ENCODE measurements around the gene A3GALT2. TPM values are rescaled to one million over a fixed set of nuclear protein-coding genes. Genes with fewer than 3 reads are reported as not detected.

The A3GALT2 gene
- total RNA-seq = under 1 TPM in 1 of 2 donors, not detected in 1; 0.37 TPM
- 0.08 to 0.12 reads per million in 2 donors for total RNA-seq

GRCh38 chr1:33320619-33321165 lies at the start of gene A3GALT2:
Gene A3GALT2, minus strand, starts transcription at chr1:33321098. Its CDS starts 0 bp downstream, at chr1:33321098.
- DNase-seq (no peak), ATAC-seq (no peak)
- Mint-ChIP-seq H3K36me3 (ENCODE audit: low read depth) (peaks cover 3% of the 10 kb centered on the region), H3K4me3 (peak within 1 kb of the TSS; percentile 15), H3K27ac (peak within 1 kb of the TSS; percentile 24), H3K4me1 (peaks cover 12% of the 10 kb centered on the region), H3K27me3 (peaks cover 15% of the 10 kb centered on the region)
- no peaks in the 10 kb centered on the region for H3K9me3 ChIP-seq (ENCODE audit: control insufficient read depth, low read length, poor library complexity, severe bottlenecking)

- peaks cover 5% of the 10 kb centered on the region for H3K27me3 Mint-ChIP-seq
- ATAC-seq (no peak), DNase-seq (no peak)
- H3K4me3 Mint-ChIP-seq = no peak overlapping the region
- H3K9me3 ChIP-seq (ENCODE audit: control insufficient read depth, low read length, poor library complexity, severe bottlenecking) = no peaks in the 10 kb centered on the region
- H3K36me3 Mint-ChIP-seq (ENCODE audit: low read depth) = no peaks in the 10 kb centered on the region
- peaks cover 5% of the 10 kb centered on the region for H3K4me1 Mint-ChIP-seq
- H3K27ac Mint-ChIP-seq = no peak overlapping the region
Observed at GRCh38 chr1:33370301-33370700, 49.4 kb upstream of the A3GALT2 start.

- DNase-seq (no peak), ATAC-seq (no peak)
- H3K36me3 Mint-ChIP-seq (ENCODE audit: low read depth) = no peaks in the 10 kb centered on the region
- peaks cover 5% of the 10 kb centered on the region for H3K27me3 Mint-ChIP-seq
- peaks cover 5% of the 10 kb centered on the region for H3K4me1 Mint-ChIP-seq
- H3K27ac Mint-ChIP-seq = no peak overlapping the region
- no peak overlapping the region for H3K4me3 Mint-ChIP-seq
- no peaks in the 10 kb centered on the region for H3K9me3 ChIP-seq (ENCODE audit: control insufficient read depth, low read length, poor library complexity, severe bottlenecking)
Observed at GRCh38 chr1:33369764-33370163, 48.9 kb upstream of the A3GALT2 start.

- no peak for ATAC-seq
- Mint-ChIP-seq H3K27me3 (peaks cover 9% of the 10 kb centered on the region), H3K4me1 (peaks cover 5% of the 10 kb centered on the region), H3K4me3 (no peak overlapping the region), H3K36me3 (ENCODE audit: low read depth) (no peaks in the 10 kb centered on the region), H3K27ac (no peak overlapping the region)
- H3K9me3 ChIP-seq (ENCODE audit: control insufficient read depth, low read length, poor library complexity, severe bottlenecking) = no peaks in the 10 kb centered on the region
- no peak for DNase-seq
Observed at GRCh38 chr1:33369081-33369480, 48.2 kb upstream of the A3GALT2 start.

- Mint-ChIP-seq H3K4me3 (no peak overlapping the region), H3K27me3 (peaks cover 9% of the 10 kb centered on the region), H3K27ac (no peak overlapping the region), H3K4me1 (peaks cover 4% of the 10 kb centered on the region), H3K36me3 (ENCODE audit: low read depth) (no peaks in the 10 kb centered on the region)
- DNase-seq (no peak), ATAC-seq (no peak)
- H3K9me3 ChIP-seq (ENCODE audit: control insufficient read depth, low read length, poor library complexity, severe bottlenecking) = no peaks in the 10 kb centered on the region
Observed at GRCh38 chr1:33368431-33368830, 47.5 kb upstream of the A3GALT2 start.

GRCh38 chr1:33367485-33368405 lies 46.8 kb upstream of the A3GALT2 start:
- ATAC-seq (peak; percentile 97), DNase-seq (peak; percentile 69 to 90 (median 77))
- H3K36me3 Mint-ChIP-seq (ENCODE audit: low read depth) = no peaks in the 10 kb centered on the region
- peaks cover 9% of the 10 kb centered on the region for H3K27me3 Mint-ChIP-seq
- H3K4me1 Mint-ChIP-seq = peaks cover 2% of the 10 kb centered on the region
- no peak overlapping the region for H3K27ac Mint-ChIP-seq
- H3K4me3 Mint-ChIP-seq = no peak overlapping the region
- H3K9me3 ChIP-seq (ENCODE audit: control insufficient read depth, low read length, poor library complexity, severe bottlenecking) = no peaks in the 10 kb centered on the region

GRCh38 chr1:33366762-33367484 lies 46.0 kb upstream of the A3GALT2 start:
- ATAC-seq (no peak), DNase-seq (no peak)
- H3K9me3 ChIP-seq (ENCODE audit: control insufficient read depth, low read length, poor library complexity, severe bottlenecking) = no peaks in the 10 kb centered on the region
- Mint-ChIP-seq H3K4me1 (peaks cover 5% of the 10 kb centered on the region), H3K27me3 (peaks cover 4% of the 10 kb centered on the region), H3K4me3 (no peak overlapping the region), H3K36me3 (ENCODE audit: low read depth) (no peaks in the 10 kb centered on the region), H3K27ac (no peak overlapping the region)

- Mint-ChIP-seq H3K36me3 (ENCODE audit: low read depth) (no peaks in the 10 kb centered on the region), H3K4me1 (peaks cover 8% of the 10 kb centered on the region), H3K4me3 (no peak overlapping the region), H3K27ac (no peak overlapping the region), H3K27me3 (peaks cover 4% of the 10 kb centered on the region)
- ATAC-seq (no peak), DNase-seq (no peak)
- H3K9me3 ChIP-seq (ENCODE audit: control insufficient read depth, low read length, poor library complexity, severe bottlenecking) = no peaks in the 10 kb centered on the region
Observed at GRCh38 chr1:33365560-33365997, 44.7 kb upstream of the A3GALT2 start.

GRCh38 chr1:33364565-33364918 lies 43.6 kb upstream of the A3GALT2 start:
- peaks cover 8% of the 10 kb centered on the region for H3K4me1 Mint-ChIP-seq
- no peaks in the 10 kb centered on the region for H3K9me3 ChIP-seq (ENCODE audit: control insufficient read depth, low read length, poor library complexity, severe bottlenecking)
- peaks cover 4% of the 10 kb centered on the region for H3K27me3 Mint-ChIP-seq
- peak overlapping the region; percentile 65 for H3K27ac Mint-ChIP-seq
- H3K4me3 Mint-ChIP-seq = no peak overlapping the region
- no peak for ATAC-seq
- DNase-seq = no peak
- H3K36me3 Mint-ChIP-seq (ENCODE audit: low read depth) = no peaks in the 10 kb centered on the region

GRCh38 chr1:33363470-33363861 lies 42.6 kb upstream of the A3GALT2 start:
- H3K27ac Mint-ChIP-seq = no peak overlapping the region
- ATAC-seq (no peak), DNase-seq (no peak)
- H3K4me3 Mint-ChIP-seq = no peak overlapping the region
- H3K4me1 Mint-ChIP-seq = peaks cover 8% of the 10 kb centered on the region
- no peaks in the 10 kb centered on the region for H3K36me3 Mint-ChIP-seq (ENCODE audit: low read depth)
- peaks cover 4% of the 10 kb centered on the region for H3K27me3 Mint-ChIP-seq
- H3K9me3 ChIP-seq (ENCODE audit: control insufficient read depth, low read length, poor library complexity, severe bottlenecking) = no peaks in the 10 kb centered on the region

GRCh38 chr1:33363021-33363420 lies 42.1 kb upstream of the A3GALT2 start:
- H3K27me3 Mint-ChIP-seq = peaks cover 4% of the 10 kb centered on the region
- DNase-seq (no peak), ATAC-seq (no peak)
- no peaks in the 10 kb centered on the region for H3K36me3 Mint-ChIP-seq (ENCODE audit: low read depth)
- no peak overlapping the region for H3K27ac Mint-ChIP-seq
- no peaks in the 10 kb centered on the region for H3K9me3 ChIP-seq (ENCODE audit: control insufficient read depth, low read length, poor library complexity, severe bottlenecking)
- no peak overlapping the region for H3K4me3 Mint-ChIP-seq
- H3K4me1 Mint-ChIP-seq = peaks cover 8% of the 10 kb centered on the region

- peaks cover 6% of the 10 kb centered on the region for H3K4me1 Mint-ChIP-seq
- ATAC-seq (no peak), DNase-seq (no peak)
- H3K27ac Mint-ChIP-seq = peak overlapping the region; percentile 66
- H3K36me3 Mint-ChIP-seq (ENCODE audit: low read depth) = no peaks in the 10 kb centered on the region
- no peaks in the 10 kb centered on the region for H3K9me3 ChIP-seq (ENCODE audit: control insufficient read depth, low read length, poor library complexity, severe bottlenecking)
- H3K4me3 Mint-ChIP-seq = no peak overlapping the region
- peaks cover 4% of the 10 kb centered on the region for H3K27me3 Mint-ChIP-seq
Observed at GRCh38 chr1:33361532-33362235, 40.8 kb upstream of the A3GALT2 start.

GRCh38 chr1:33360367-33360766 lies 39.5 kb upstream of the A3GALT2 start:
- Mint-ChIP-seq H3K27ac (no peak overlapping the region), H3K36me3 (ENCODE audit: low read depth) (no peaks in the 10 kb centered on the region), H3K27me3 (peaks cover 4% of the 10 kb centered on the region), H3K4me1 (peaks cover 8% of the 10 kb centered on the region), H3K4me3 (no peak overlapping the region)
- no peak for ATAC-seq
- no peaks in the 10 kb centered on the region for H3K9me3 ChIP-seq (ENCODE audit: control insufficient read depth, low read length, poor library complexity, severe bottlenecking)
- DNase-seq = no peak
